HG02970 (cell line): Measurements from ENCODE around the gene OR13A1.
"Not testable (repeated sequence)": the region's sequence is repeated elsewhere in the genome, so short reads cannot be mapped to it uniquely, and the experiment has no call there.

Source experiments
- ATAC-seq: cut with Tn5 transposase; IDR thresholded peaks from one replicate; pipeline ENCODE4 v1.9.1; 2021; ENCODE audit warnings: mild to moderate bottlenecking, moderate library complexity, moderate number of reproducible peaks; ENCODE audit not compliant: unreplicated experiment, low FRiP score

The OR13A1 gene, protein sequence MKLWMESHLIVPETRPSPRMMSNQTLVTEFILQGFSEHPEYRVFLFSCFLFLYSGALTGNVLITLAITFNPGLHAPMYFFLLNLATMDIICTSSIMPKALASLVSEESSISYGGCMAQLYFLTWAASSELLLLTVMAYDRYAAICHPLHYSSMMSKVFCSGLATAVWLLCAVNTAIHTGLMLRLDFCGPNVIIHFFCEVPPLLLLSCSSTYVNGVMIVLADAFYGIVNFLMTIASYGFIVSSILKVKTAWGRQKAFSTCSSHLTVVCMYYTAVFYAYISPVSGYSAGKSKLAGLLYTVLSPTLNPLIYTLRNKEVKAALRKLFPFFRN

DNA sequence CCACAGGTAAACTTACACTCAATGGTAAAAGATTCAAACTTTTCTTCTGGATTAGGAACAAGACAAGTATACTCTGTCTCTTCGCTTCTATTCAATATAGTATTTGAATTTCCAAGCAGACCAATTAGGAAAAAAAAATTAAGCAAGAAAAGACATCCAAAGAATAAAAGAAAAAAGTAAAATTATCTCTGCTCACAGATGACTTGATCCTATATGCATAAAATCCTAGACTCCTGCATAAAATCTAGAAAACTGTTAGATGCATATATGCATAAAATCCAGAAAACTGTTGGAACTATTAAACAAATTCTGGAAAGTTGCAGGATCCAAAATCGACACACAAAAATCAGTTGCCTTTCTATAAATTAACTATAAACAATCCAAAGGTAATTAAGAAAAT lies at the start of gene OR13A1:
TSS of gene OR13A1 (minus strand) at position 101 of the 400 bp plus-strand sequence. CDS start 11,186 bp downstream, outside the sequence.
- ATAC-seq, result no peak

DNA sequence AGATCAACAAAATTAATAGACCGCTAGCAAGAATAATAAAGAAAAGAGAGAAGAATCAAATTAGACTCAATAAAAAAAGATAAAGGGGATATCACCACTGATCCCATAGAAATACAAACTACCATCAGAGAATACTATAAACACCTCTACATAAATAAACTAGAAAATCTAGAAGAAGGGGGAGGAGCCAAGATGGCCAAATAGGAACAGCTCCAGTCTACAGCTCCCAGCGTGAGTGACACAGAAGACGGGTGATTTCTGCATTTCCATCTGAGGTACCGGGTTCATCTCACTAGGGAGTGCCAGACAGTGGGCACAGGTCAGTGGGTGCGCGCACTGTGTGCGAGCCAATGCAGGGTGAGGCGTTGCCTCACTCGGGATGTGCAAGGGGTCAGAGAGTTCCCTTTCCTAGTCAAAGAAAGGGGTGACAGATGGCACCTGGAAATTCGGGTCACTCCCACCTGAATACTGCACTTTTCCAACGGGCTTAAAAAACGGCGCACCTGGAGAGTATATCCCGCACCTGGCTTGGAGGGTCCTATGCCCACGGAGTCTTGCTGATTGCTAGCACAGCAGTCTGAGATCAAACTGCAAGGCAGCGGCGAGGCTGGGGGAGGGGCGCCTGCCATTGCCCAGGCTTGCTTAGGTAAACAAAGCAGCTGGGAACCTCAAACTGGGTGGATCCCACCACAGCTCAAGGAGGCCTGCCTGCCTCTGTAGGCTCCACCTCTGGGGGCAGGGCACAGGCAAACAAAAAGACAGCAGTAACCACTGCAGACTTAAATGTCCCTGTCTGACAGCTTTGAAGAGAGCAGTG lies 46.8 kb upstream of the OR13A1 start:
- ATAC-seq, result not testable (repeated sequence)

DNA sequence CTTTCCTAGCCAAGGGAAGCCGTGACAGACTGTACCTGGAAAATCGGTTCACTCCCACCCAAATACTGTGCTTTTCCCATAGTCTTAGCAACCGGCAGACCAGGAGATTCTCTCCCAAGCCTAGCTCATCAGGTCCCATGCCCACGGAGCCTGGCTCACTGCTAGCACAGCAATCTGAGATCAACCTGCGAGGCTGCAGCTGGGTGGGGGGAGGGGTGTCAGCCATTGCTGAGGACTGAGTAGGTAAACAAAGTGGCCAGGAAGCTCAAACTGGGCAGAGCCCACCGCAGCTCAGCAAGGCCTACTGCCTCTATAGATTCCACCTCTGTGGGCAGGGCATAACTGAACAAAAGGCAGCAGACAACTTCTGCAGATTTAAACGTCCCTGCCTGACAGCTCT lies 43.6 kb upstream of the OR13A1 start:
- not testable (repeated sequence) for ATAC-seq

DNA sequence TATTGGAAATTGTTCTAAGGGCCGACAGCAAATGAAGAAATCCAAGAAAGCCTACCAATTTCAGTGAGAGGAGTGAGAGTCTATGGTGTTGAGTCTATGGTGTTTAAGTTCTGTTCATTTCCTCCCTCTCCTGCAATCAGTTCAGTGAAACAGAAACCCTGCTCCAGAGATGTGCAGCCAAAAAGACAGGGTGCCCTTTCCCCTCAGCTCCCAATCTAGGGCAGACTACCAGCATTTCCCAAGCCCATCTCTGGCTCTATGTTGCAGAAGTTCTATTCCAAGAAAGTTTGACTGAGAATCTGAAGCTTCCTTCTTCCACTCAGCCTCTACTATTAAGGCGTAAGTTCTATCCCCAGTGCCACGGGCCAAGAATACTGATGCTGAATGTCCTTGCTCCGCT lies 40.1 kb upstream of the OR13A1 start:
- no peak for ATAC-seq

DNA sequence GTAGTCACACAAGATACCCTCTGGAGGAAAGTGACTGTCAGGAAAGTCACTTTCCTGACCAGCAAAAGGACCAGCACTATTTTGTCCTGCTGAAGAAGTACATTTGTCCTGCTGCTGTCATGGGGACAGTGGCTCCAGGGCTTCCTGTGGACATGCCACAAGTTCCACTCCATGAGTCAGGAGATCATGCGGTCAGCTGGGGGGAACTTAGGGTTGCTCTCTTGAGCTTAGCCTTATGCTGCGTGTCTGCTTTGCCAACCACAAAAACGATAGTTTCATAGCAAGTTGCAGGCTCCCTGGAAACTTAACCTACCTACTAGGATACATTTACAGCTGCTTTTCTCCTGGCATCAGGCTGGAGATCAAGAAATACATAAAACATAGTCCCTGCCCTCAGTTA lies 38.9 kb upstream of the OR13A1 start:
- no peak for ATAC-seq

DNA sequence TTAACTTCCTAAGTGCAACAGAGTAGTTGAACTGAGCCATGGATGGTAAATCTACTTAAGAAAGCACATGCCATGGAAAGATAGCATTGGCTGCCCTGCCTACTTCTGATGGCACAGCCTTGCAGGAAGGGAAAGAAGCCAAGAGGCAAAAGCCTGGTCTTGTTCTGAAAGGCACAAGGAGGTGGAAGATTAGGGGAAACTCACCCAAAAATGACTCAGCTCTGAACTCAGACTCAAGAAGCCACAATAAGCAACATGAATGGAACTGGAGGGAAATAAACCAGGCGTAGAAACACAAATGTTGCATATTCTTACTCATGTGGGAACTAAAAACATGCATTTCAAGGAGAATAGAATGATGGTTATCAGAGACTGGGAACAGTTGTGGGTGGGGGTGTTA lies 37.8 kb upstream of the OR13A1 start:
- ATAC-seq, result no peak

DNA sequence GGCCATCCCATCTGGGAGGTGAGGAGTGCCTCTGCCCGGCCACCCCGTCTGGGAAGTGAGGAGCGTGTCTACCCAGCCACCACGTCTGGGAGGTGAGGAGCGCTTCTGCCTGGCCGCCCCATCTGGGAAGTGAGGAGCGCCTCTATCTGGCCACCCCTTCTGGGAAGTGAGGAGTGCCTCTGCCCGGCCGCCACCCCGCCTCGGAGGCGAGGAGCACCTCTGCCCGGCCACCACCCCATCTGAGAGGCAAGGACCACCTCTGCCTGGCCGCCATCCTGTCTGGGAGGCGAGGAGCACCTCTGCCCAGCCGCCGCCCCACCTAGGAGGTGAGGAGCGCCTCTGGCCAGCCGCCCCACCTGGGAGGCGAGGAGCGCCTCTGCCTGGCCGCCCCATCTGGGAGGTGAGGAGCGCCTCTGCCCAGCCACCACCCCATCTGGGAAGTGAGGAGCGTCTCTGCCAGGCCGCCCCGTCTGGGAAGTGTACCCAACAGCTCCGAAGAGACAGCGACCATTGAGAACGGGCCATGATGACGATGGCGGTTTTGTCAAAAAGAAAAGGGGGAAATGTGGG lies 32.9 kb upstream of the OR13A1 start:
- not testable (repeated sequence) for ATAC-seq

DNA sequence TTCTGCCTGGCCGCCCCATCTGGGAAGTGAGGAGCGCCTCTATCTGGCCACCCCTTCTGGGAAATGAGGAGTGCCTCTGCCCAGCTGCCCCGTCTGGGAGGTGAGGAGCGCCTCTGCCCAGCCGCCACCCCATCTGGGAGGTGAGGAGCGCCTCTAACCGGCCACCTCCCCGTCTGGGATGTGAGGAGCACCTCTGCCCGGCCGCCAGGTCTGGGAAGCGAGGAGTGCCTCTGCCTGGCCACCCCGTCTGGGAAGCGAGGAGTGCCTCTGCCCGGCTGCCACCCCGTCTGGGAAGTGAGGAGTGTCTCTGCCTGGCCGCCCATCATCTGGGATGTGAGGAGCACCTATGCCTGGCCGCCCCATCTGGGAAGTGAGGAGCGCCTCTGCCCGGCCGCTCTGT lies 32.1 kb upstream of the OR13A1 start:
- ATAC-seq, result not testable (repeated sequence)

DNA sequence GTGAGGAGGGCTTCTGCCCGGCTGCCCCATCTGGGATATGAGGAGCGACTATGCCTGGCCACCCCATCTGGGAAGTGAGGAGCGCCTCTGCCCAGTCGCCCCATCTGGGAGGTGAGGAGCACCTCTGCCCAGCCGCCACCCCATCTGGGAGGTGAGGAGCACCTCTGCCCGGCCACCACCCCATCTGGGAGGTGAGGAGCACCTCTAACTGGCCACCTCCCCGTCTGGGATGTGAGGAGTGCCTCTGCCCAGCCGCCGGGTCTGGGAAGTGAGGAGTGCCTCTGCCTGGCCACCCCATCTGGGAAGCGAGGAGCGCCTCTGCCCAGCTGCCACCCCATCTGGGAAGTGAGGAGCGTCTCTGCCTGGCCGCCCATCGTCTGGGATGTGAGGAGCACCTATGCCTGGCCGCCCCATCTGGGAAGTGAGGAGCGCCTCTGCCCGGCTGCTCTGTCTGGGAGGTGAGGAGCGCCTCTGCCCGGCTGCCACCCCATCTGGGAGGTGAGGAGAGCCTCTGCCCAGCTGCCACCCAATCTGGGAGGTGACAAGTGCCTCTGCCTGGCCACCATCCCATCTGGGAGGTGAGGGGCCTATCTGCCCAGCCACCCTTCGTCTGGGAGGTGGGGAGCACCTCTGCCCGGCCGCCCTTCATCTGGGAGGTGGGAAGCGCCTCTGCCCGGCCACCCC lies 31.4 kb upstream of the OR13A1 start:
- ATAC-seq, result not testable (repeated sequence)

DNA sequence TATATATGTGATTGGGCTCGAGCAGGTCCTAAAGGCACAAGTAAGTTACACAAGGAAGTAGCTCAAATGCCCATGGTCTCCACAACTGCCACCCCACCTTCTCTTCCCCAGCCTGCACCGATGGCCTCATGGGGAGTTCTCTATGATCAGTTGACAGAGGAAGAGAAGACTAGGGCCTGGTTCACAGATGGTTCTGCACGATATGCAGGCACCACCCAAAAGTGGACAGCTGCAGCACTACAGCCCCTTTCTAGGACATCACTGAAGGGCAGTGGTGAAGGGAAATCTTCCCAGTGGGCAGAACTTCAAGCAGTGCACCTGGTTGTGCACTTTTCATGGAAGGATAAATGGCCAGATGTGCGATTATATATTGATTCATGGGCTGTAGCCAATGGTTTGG lies 25.0 kb upstream of the OR13A1 start:
- ATAC-seq, result not testable (repeated sequence)

DNA sequence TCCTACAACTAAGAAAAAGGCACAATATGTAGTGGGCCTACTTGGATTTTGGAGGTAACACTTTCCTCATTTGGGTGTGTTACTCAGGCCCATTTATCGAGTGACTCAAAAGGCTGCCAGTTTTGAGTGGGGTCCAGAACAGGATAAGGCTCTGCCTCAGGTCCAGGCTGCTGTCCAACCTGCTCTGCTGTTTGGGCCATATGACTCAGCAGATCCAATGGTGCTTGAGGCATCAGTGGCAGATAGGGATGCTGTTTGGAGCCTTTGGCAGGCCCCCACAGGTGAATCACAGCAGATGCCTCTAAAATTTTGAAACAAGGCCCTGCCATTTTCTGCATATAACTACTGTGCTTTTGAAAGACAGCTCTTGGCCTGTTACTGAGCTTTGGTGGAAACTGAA lies 24.5 kb upstream of the OR13A1 start:
- ATAC-seq, result no peak

DNA sequence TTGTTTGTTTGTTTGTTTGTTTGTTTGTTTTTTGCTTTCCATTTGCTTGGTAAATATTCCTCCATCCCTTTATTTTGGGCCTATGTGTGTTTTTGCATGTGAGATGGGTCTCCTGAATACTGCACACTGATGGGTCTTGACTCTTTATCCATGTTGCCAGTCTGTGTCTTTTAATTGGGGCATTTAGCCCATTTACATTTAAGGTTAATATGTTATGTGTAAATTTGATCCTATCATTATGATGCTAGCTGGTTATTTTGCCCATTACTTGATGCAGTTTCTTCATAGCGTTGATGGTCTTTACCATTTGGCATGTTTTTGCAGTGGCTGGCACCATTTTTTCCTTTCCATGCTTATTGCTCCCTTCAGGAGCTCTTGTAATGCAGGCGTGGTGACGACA lies 16.4 kb upstream of the OR13A1 start:
- ATAC-seq, result not testable (repeated sequence)

DNA sequence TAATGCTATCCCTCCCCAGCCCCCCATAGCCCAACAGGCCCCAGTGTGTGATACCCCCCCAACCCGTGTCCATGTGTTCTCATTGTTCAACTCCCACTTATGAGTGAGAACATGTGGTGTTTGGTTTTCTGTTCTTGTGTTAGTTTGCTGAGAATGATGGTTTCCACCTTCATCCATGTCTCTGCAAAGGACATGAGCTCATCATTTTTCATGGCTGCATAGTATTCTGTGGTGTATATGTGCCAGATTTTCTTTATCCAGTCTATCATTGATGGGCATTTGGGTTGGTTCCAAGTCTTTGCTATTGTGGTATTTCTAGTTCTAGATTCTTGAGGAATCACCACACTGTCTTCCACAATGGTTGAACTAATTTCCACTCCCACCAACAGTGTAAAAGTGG lies 11.5 kb upstream of the OR13A1 start:
- not testable (repeated sequence) for ATAC-seq

DNA sequence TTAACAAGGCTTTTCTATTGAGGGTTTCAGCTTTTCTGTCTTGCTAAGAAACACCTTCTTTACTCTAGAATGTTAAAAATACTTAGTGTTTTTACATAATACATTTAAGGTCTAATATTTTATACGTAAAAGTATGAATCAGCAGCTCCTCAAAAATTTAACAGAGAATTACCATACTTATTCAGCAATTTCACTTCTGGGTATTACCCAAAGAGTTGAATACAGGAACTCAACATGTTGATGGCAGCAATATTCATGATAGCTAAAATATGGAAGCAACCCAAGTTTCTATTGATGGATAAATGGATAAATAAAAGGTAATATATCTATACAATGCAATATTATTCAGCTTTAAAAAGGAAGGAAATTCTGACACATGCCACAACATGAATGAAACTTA lies 9.7 kb upstream of the OR13A1 start:
- ATAC-seq, result no peak

DNA sequence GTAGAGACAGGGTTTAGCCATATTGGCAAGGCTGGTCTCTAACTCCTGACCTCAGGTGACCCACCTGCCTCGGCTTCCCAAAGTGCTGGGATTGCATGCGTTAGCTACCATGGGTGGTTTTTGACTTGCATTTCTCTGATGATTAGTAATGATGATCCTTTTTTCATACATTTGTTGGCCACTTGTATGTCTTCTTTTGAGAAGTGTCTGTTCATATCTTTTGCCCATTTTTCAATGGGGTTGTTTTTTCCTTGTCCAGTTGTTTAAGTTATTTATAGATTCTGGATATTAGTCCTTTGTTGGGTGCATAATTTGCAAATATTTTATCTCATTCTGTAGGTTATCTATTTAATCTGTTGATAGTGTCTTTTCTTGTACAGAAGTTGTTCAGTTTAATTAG lies 4.3 kb upstream of the OR13A1 start:
- ATAC-seq, result no peak

DNA sequence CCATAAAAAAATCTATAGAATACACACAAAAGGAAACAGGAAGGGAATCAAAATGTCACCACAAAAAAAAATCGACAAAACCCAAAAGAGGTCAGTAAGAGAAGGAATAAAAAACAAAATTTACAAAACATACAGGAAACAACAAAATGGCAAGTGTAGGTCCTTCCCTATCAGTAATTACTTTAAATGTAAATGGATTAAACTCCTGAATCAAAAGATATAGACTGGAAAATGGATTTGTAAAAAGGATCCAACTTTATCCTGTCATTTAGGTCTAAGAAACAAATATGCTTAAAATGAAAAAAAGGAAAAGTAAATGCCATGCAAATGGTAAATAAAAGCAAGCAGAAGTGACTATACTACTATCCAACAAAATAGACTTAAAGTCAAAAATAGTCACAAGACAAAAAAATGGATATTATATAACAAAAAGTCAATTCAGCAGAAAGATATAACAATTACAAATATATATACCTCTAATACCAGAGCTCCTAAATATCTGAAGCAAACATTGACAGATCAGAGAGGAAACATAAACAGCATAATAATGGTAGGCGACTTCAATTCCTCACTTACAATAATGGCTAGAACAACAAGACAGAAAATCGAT lies 2.0 kb downstream of the OR13A1 start:
- no peak for ATAC-seq

DNA sequence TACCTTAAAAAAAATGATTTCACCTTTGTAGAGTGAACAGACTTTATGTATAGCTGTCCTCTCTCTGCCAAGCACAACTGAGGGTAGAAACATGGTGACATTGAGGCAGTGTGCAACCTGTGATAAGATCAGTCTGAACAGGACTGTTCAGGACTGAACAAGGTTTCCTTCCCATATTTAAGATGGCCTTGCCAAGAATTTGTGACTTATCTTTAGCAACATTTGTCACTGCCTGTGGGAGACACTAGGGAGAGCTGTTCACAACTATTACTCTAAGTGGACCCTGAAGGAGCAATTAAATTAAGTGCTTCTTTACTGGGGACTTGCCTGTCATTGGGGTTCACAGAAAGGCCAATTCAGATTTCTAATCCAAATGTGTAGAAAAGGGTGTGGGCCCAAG lies 6.7 kb downstream of the OR13A1 start:
- no peak for ATAC-seq

DNA sequence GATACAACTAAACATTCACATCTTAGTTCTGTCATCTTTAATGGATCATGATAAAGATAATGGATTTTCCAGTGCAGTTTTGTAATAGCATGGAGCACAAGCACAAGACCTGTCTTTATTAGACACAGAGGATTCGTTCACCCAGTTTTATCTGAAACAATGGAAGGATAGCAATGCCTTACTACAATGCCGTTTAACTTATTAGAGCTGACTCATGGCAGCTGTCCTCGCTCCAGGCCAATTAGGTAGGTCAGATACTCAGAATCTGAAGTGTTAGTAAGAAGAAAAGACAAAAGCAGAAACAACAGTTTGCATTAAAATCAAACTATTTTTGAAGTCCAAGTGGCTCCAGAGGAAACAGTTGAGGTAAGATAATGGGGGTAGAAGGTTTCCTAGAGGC lies 12.8 kb downstream of the OR13A1 start:
- no peak for ATAC-seq

DNA sequence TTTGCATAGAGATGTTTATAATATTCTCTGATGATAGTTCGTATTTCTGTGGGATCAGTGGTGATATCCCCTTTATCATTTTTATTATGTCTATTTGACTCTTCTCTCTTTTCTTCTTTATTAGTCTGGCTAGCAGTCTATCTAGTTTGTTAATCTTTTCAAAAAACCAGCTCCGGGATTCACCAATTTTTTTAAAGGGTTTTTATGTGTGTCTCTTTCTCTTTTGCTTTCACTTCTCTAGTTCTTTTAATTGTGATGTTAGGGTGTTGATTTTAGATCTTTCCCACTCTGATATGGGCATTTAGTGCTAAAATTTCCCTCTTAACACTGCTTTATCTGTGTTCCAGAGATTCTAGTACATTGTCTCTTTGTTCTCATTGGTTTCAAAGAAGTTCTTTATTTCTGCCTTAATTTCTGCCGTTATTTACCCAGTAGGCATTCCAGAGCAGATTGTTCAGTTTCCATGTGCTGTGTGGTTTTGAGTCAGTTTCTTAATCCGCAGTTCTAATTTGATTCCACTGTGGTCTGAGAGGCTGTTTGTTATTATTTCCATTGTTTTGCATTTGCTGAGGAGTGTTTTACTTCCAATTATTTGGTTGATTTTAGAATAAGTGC lies 17.0 kb downstream of the OR13A1 start:
- ATAC-seq, result not testable (repeated sequence)

DNA sequence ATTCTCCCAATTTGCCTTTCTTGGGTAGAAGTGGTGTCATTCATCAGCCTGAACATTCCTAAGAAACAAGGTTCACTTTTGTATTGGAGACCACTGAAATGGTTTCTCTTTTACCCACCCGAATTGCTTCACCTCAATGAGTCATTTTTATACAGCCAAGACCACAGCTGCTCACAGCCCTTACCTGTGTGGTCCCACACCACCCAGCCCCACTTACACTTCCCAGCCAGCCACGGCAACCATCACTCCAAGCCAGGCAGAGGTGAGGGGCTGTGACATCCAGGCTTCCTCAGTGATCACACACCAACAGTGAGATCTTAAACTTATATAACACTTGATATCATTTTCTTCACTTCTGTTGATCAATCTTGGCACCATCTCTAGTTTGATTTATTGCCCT lies 20.7 kb downstream of the OR13A1 start:
- no peak for ATAC-seq
